Stimulated activated CD8-positive, alpha-beta memory T cell treated with anti-CD3 and anti-CD28 coated beads, Interleukin-4, amount 100 ng/mL, for 1 hour (primary cell): ENCODE measurements around the gene KLC3.
"Not testable (repeated sequence)": the region's sequence is repeated elsewhere in the genome, so short reads cannot be mapped to it uniquely, and the experiment has no call there.

Experiments
- DNase-seq, 2 donors: peaks; one replicate each; pipeline ENCODE4 v3.0.0-alpha.2; 2020; ENCODE audit warnings: low read depth in 2 of 2, low spot score in 1 of 2

The KLC3 gene

GRCh38 chr19:45315304-45315703 is 25.2 kb upstream of the KLC3 start:
- no peak for DNase-seq

- DNase-seq: no peak
Measured at GRCh38 chr19:45320997-45321775, 19.4 kb upstream of the KLC3 start.

DNA sequence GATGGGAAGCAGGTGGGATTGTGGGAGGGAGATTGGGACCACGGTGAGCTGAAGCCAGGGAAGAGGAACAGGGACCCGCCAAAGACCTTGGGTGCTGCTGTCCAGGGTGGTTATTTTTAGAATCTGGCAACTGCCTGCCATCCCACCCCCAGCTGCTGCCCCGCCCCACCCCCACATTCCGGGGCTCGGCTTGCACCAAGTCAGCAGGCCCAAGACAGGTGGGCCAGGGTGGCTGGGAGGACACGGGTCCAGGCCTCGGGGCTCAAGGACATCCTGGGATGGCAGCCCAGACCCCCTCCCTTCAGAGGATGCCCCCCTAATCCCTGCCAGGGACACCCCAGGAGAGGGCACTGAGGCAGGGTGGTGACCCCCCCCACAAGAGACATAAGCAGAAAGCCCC is 18.7 kb upstream of the KLC3 start:
- no peak for DNase-seq

DNA sequence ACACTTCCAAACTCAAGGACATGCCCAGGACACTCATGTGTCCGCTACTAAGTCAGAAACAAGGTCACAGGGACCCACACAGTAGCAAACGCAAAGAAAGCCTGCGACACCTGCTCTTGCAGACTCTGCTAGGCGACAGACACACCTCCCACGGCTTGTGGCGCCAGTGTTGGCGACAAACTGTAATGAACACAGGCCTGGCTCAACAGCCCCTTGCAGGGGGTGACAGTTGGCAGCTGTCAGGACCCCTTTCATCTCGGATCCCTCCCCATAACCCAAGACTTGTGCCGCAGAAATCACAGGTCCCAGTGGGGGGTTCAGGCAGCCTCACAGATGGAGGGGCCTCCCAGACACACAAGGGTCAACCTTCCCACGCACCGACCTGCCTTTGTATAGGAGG is 18.2 kb upstream of the KLC3 start:
- DNase-seq: no peak

GRCh38 chr19:45322744-45323281 is 17.7 kb upstream of the KLC3 start, which contains the start of gene CKM:
Gene CKM (minus strand): TSS chr19:45322875. CDS start chr19:45319713, 3,162 bp downstream.
- no peak for DNase-seq

- no peak for DNase-seq
Measured at GRCh38 chr19:45323671-45324081, 16.9 kb upstream of the KLC3 start.

DNA sequence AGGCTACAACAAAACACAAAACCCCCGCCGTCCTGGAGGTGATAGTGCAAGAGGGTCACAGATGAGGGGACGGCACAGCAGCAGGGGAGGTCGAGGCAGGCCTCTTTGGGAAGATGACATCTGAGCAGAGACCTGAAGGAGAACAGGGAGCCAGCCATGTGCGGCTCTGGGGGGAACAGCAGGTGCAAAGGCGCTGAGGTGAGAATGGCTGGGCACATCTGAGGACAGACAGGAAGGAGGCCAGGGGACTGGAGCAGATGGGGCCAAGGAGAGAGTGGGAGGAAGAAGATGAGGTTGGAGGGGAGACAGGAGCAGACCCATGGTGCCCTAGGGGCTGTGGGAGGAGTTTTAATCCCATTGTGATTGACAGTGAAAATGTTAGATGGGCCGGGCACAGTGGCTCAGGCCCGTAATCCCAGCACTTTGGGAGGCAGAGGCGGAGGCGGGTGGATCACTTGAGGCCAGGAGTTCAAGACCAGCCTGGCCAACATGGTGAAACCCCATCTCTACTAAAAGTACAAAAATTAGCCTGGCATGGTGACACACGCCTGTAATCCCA is 16.1 kb upstream of the KLC3 start:
- DNase-seq: no peak

- DNase-seq: no peak
Measured at GRCh38 chr19:45327404-45328143, 13.0 kb upstream of the KLC3 start.

- DNase-seq: no peak
Measured at GRCh38 chr19:45331411-45331810, 9.1 kb upstream of the KLC3 start.

DNA sequence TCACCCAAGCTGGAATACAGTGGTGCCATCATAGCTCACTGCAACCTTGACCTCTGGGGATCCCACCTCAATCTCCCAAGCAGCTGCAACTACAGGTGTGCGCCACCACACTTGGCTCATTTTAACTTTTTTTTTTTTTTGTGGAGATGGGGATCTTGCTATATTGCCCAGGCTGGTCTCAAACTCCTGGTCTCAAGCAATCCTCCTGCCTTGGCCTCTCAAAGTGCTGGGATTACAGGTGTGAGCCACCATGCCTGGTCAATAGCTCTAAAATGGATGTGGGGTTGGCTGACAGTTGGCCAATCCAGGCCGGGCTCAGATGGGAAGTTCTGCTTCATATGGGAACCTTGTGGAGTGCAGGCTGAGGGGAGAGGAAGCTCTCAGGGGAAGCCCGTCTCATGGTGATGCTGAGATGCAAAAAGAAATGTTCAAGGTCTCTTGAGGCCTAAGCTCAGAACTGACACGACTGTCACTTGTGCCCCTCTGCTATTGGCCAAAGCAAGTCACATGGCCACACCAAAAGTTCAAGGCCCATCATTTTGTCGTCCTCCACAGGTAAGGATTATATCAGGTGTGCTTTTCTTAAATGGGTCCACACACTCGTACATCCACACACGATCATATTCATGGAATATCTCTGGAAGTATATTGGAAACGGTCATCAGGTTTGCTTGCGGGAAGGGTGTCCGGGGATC is 6.8 kb upstream of the KLC3 start:
- no peak for DNase-seq

GRCh38 chr19:45334881-45335280 is 5.7 kb upstream of the KLC3 start:
- not testable (repeated sequence) for DNase-seq

DNA sequence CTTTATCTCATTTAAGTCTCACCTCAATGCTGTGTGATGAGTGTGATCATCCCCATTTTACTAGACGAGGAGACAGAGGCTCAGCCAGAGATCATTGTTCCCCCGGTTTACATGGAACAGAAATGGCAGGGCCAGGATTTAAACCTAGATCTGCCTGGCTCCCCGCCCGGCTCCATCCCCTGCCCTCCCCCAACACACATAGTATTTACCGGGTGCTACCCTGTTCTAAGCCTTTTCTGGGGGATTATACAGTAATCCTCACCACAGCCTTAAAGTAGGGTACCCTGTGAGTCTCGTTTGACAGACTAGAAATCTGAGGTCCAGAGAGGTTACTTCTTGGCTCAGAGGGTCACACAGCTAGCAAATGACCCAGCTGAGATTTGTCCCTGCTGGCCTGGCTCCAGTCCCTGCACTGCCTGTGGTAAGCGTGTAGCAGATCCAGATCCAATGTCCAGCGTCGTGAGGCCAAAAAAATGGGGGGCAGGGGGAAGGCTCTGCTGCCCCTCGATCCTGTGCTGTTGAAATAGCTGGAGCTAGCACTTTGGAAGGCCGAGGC is 3.8 kb upstream of the KLC3 start:
- no peak for DNase-seq

- no peak for DNase-seq
Measured at GRCh38 chr19:45339629-45340028, 921 bp upstream of the KLC3 start.

- no peak for DNase-seq
Measured at GRCh38 chr19:45340899-45341453, 426 bp downstream of the KLC3 start.

GRCh38 chr19:45342911-45343310 is 2.4 kb downstream of the KLC3 start:
- DNase-seq: no peak

GRCh38 chr19:45344621-45345505 is 4.3 kb downstream of the KLC3 start:
- DNase-seq: no peak

DNA sequence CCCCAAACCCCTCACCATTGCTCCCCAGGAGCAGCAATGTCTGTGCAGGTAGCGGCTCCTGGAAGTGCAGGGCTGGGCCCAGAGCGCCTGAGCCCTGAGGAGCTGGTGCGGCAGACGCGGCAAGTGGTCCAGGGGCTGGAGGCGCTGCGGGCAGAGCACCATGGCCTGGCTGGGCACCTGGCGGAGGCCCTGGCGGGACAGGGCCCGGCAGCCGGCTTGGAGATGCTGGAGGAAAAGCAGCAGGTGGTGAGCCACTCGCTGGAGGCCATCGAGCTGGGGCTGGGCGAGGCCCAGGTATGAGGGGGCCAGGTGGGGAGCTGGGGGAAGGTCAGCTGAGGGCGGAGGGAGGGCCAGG is 4.9 kb downstream of the KLC3 start:
- DNase-seq: no peak

DNA sequence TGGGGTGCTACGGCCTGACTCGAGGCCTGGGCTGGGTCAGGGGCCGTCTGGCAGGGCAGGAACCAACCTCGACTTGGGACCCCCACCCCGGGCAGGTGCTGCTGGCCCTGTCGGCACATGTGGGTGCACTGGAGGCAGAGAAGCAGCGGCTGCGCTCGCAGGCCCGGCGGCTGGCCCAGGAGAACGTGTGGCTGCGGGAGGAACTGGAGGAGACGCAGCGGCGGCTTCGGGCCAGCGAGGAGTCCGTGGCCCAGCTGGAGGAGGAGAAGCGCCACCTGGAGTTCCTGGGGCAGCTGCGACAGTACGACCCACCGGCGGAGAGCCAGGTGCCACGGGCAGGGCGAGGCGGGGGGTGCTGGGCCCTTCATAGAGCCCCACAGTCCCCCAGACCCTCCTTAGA is 5.9 kb downstream of the KLC3 start:
- DNase-seq: no peak

- DNase-seq: no peak
Measured at GRCh38 chr19:45347570-45348366, 7.2 kb downstream of the KLC3 start.
